Trophoblast cell (in vitro differentiated cells and primary cell): ENCODE data around the gene ANXA11.
A peak's percentile ranks its signal among the peaks of the same experiment; 100 is the strongest.

Experiments used
- DNase-seq, 2 donors: peaks; one replicate each; pipeline ENCODE4 v3.0.0-alpha.2; 2016
- H2AFZ ChIP-seq: 2 replicates; pipeline ENCODE4 v1.6.1; 2013; ENCODE audit warnings: low read length, moderate library complexity, mild to moderate bottlenecking; ENCODE audit not compliant: insufficient read depth, poor library complexity
- H2AK5ac ChIP-seq: 2 replicates; pipeline ENCODE4 v1.6.1; 2013; ENCODE audit warnings: mild to moderate bottlenecking, low read length
- H2BK120ac ChIP-seq: 2 replicates; pipeline ENCODE4 v1.6.1; 2013; ENCODE audit warnings: low read length, mild to moderate bottlenecking, moderate library complexity; ENCODE audit not compliant: insufficient read depth, poor library complexity
- H2BK12ac ChIP-seq: 2 replicates; pipeline ENCODE4 v1.6.1; 2013; ENCODE audit warnings: mild to moderate bottlenecking, low read length, moderate library complexity
- H2BK5ac ChIP-seq: 2 replicates; pipeline ENCODE4 v1.6.1; 2013; ENCODE audit warnings: low read length, low read depth, moderate library complexity, mild to moderate bottlenecking; ENCODE audit not compliant: poor library complexity
- H3K14ac ChIP-seq: 2 replicates; pipeline ENCODE4 v1.6.1; 2013; ENCODE audit warnings: mild to moderate bottlenecking, low read length
- H3K18ac ChIP-seq: 2 replicates; pipeline ENCODE4 v1.6.1; 2013; ENCODE audit warnings: mild to moderate bottlenecking, low read length
- H3K23ac ChIP-seq: 2 replicates; pipeline ENCODE4 v1.6.1; 2013; ENCODE audit warnings: low read length
- H3K27ac ChIP-seq: 2 replicates; pipeline ENCODE4 v1.5.1; 2013; ENCODE audit warnings: low read depth, mild to moderate bottlenecking, inconsistent platforms, low read length, moderate library complexity
- H3K27me3 ChIP-seq: 2 replicates; pipeline ENCODE4 v1.6.1; 2013; ENCODE audit warnings: inconsistent platforms, mild to moderate bottlenecking, low read length, moderate library complexity; ENCODE audit not compliant: insufficient read depth
- H3K36me3 ChIP-seq, 2 experiments: 1 replicate in 1 of 2; 2 replicates in 1 of 2; pipeline ENCODE4 v1.6.1; 2013; ENCODE audit warnings: low read length in 2 of 2, mild to moderate bottlenecking in 2 of 2, moderate library complexity in 1 of 2; ENCODE audit not compliant: insufficient read depth in 2 of 2, control insufficient read depth in 1 of 2
- H3K4ac ChIP-seq: 2 replicates; pipeline ENCODE4 v1.6.1; 2013; ENCODE audit warnings: low read depth, mild to moderate bottlenecking, low read length, moderate library complexity
- H3K4me1 ChIP-seq, 2 experiments: 1 replicate in 1 of 2; 2 replicates in 1 of 2; pipeline ENCODE4 v1.6.1; 2013; ENCODE audit warnings: low read length in 2 of 2, mild to moderate bottlenecking in 2 of 2, moderate library complexity in 1 of 2; ENCODE audit not compliant: insufficient read depth in 2 of 2, control insufficient read depth in 1 of 2
- H3K4me2 ChIP-seq: 2 replicates; pipeline ENCODE4 v1.6.1; 2013; ENCODE audit warnings: inconsistent platforms, mild to moderate bottlenecking, low read length, moderate library complexity
- H3K4me3 ChIP-seq: 2 replicates; pipeline ENCODE4 v1.5.1; 2013; ENCODE audit warnings: mild to moderate bottlenecking, low read depth, low read length, inconsistent platforms
- H3K79me1 ChIP-seq: one replicate; pipeline ENCODE4 v1.6.1; 2013; ENCODE audit warnings: low read length
- H3K79me2 ChIP-seq: 2 replicates; pipeline ENCODE4 v1.6.1; 2013; ENCODE audit warnings: low read length, mild to moderate bottlenecking; ENCODE audit not compliant: control insufficient read depth, insufficient read depth, poor library complexity
- H3K9ac ChIP-seq: 2 replicates; pipeline ENCODE4 v1.6.1; 2013; ENCODE audit warnings: mild to moderate bottlenecking, low read length
- H3K9me3 ChIP-seq: 2 replicates; pipeline ENCODE4 v1.6.1; 2013; ENCODE audit warnings: low read depth, mild to moderate bottlenecking, control low read depth, inconsistent platforms, low read length; ENCODE audit not compliant: insufficient read depth
- H4K12ac ChIP-seq: 2 replicates; pipeline ENCODE4 v1.6.1; 2013; ENCODE audit warnings: low read depth, mild to moderate bottlenecking, low read length, moderate library complexity
- H4K8ac ChIP-seq: 2 replicates; pipeline ENCODE4 v1.6.1; 2013; ENCODE audit warnings: low read depth, mild to moderate bottlenecking, low read length, moderate library complexity
- H4K91ac ChIP-seq: one replicate; pipeline ENCODE4 v1.6.1; 2013; ENCODE audit warnings: low read depth, mild to moderate bottlenecking, low read length, moderate library complexity
- WGBS: extraction: QIAGEN DNeasy Blood & Tissue Kit; methylation state at CpG from one replicate; pipeline ENCODE4 v1.1.7; 2013; ENCODE audit warnings: missing lambda C conversion rate; ENCODE audit not compliant: insufficient read length, insufficient coverage; ENCODE audit errors: extremely low coverage; 5-methylcytosine and 5-hydroxymethylcytosine counted together

The ANXA11 gene

DNA sequence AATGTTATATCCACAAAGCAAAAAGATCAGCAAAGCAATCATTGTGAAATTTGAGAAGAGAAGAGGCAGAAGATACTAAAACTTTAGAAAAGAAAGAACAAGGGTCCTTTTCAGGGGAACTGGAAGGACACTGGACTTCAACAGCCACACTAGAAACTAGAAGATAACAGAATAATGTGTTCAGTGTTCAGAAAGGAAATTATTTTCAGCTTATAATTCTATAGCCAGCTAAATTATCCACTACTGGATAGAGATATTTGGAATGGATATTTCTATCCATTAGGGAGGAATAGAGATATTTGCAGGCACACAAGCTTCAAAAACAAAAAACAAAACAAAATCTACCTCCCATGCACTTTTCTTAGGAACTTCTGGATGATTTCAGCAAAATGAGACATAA lies 12.8 kb downstream of the ANXA11 start:
- Histone ChIP-seq H4K91ac (no peak overlapping the region), H4K12ac (no peak overlapping the region), H3K14ac (no peak overlapping the region), H2AK5ac (no peak overlapping the region), H3K27me3 (no peaks in the 10 kb centered on the region), H3K4me1 (peaks cover 5 to 12% of the 10 kb centered on the region in 2 experiments), H3K36me3 (peaks cover 0 to 4% of the 10 kb centered on the region in 2 experiments), H2BK120ac (no peak overlapping the region), H3K23ac (no peak overlapping the region), H3K4me2 (no peak overlapping the region), H3K18ac (no peak overlapping the region), H3K79me2 (peaks cover 9% of the 10 kb centered on the region), H2BK12ac (no peak overlapping the region), H2BK5ac (no peak overlapping the region), H3K9me3 (no peaks in the 10 kb centered on the region), H3K27ac (no peak overlapping the region), H3K4ac (no peak overlapping the region), H3K4me3 (no peak overlapping the region), H3K9ac (no peak overlapping the region), H4K8ac (no peak overlapping the region), H3K79me1 (no peaks in the 10 kb centered on the region), H2AFZ (no peak overlapping the region)
- no peak for DNase-seq

DNA sequence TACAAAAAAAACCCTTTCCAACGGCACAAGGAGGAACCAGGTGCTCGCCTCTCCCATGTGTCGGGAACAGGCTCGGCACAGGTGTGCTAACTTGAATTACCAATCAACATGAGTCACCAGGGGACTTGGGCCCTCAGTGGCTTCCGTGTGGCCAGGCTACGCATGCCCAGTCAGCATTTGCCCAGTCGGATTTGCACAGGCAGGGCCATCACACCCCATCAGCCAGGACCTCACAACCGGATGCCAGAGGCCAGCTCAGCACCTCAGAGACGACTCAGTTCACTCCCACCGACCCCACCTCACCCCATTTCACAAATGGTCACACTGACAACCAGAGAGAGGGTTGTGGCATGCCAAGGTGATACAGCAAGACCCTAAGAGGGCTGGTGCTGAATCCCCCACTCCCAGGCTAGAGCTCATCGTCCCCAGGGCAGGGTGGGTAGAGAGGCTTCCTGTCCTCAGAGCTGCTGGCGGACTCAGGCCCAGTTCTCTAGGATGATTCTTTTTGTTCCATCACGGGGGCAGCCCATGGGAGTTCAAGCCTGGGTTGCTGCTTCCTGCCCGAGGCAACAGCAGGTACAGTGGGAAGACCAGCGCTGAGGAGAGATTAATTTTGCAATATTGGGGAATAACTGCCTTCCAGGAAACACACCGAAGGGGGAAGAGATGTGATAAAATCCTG lies 13.6 kb downstream of the ANXA11 start:
- Histone ChIP-seq H4K91ac (no peak overlapping the region), H2BK12ac (no peak overlapping the region), H3K27me3 (no peaks in the 10 kb centered on the region), H2BK120ac (no peak overlapping the region), H3K4me2 (no peak overlapping the region), H2BK5ac (no peak overlapping the region), H3K9ac (no peak overlapping the region), H3K23ac (no peak overlapping the region), H2AK5ac (no peak overlapping the region), H3K4me3 (no peak overlapping the region), H2AFZ (peak overlapping the region; percentile 6), H3K4ac (peak overlapping the region; percentile 9), H3K79me1 (no peaks in the 10 kb centered on the region), H3K14ac (no peak overlapping the region), H3K27ac (no peak overlapping the region), H3K18ac (no peak overlapping the region), H3K36me3 (peaks cover 0 to 4% of the 10 kb centered on the region in 2 experiments), H4K12ac (no peak overlapping the region), H3K9me3 (no peaks in the 10 kb centered on the region), H4K8ac (no peak overlapping the region), H3K4me1 (peaks cover 5 to 12% of the 10 kb centered on the region in 2 experiments), H3K79me2 (peaks cover 11% of the 10 kb centered on the region)
- WGBS: no CpG with 5 or more reads among the region's 16 CpGs
- DNase-seq: peak; percentile 45 to 58

DNA sequence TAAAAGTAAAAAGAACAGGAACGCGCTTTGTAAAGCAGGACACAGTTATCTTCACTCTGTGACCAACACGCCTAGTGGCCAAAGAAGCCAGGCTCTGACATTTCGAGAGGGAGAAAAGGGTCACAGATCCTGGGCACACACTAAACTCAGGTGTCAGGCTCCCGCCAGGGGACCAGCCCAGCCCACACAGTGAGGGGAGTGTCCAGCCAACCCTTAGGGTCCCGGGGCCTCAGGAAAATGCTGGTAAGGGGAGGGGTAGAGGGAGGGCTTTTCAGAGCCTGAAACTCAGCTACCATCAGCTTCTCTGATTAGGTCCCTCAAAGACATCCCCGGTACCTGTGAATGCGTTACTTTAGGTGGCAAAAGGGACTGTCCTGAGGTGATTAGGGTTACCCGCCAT lies 16.6 kb downstream of the ANXA11 start:
- no peaks in the 10 kb centered on the region for H3K27me3 ChIP-seq
- no peak for DNase-seq
- H3K23ac ChIP-seq: no peak overlapping the region
- no peak overlapping the region for H4K12ac ChIP-seq
- H3K14ac ChIP-seq: no peak overlapping the region
- H2BK12ac ChIP-seq: no peak overlapping the region
- no peak overlapping the region for H4K8ac ChIP-seq
- H2AFZ ChIP-seq: no peak overlapping the region
- H3K4me3 ChIP-seq: no peak overlapping the region
- H4K91ac ChIP-seq: no peak overlapping the region
- peak overlapping the region; percentile 48 for H3K4ac ChIP-seq
- H2BK5ac ChIP-seq: no peak overlapping the region
- H3K79me2 ChIP-seq: peaks cover 13% of the 10 kb centered on the region
- no peak overlapping the region for H2AK5ac ChIP-seq
- no peaks in the 10 kb centered on the region for H3K9me3 ChIP-seq
- H3K4me1 ChIP-seq: peaks cover 0 to 5% of the 10 kb centered on the region in 2 experiments
- H3K79me1 ChIP-seq: no peaks in the 10 kb centered on the region
- no peak overlapping the region for H3K4me2 ChIP-seq
- H3K36me3 ChIP-seq: no peaks in the 10 kb centered on the region
- H3K18ac ChIP-seq: no peak overlapping the region
- H3K27ac ChIP-seq: no peak overlapping the region
- H2BK120ac ChIP-seq: no peak overlapping the region
- no peak overlapping the region for H3K9ac ChIP-seq
- no CpG with 5 or more reads among the region's 9 CpGs for WGBS

DNA sequence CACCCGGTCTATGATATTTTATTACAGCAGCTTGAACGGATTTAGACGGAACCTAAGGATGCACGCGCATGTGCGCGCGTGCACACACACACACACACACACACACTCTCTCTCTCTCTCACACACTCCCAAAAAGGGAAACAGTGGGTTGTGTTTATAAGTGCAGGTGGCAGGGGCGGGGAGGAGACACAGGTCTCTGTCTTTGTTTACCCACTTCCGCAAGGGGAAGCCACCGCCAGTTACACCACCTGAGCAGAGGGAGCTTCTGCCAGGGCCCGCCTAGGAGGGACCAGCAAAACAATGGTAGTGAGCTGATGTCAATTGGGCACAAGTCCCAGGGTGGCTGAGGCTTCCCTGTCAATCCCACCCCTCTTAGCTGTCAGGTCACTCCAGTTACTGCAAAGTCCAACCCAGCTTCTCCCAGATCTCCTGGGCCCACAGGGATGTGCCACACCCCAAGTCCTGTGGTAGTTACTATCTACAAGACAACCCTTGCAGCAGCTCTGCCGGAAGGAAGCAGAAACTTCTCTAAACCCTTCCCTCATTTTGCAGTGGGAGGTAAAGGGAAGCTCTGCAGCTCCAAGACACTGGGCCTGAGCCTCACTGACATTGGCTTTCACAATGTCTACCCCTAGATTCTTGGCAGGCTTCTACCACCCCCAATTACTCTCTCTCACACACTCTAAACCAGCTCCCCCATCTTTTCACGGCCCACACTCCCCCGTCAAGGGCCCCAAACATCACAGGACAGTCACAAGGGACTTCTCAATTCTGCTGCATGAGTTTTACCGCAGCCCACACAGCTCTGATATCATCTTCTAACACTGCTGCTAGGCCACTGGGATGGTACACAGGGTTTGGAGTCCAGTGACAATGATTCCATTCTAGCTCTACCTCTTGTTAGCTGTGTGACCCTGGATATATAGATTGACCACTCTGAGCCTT lies 17.6 kb downstream of the ANXA11 start:
- H3K18ac ChIP-seq: no peak overlapping the region
- no peak overlapping the region for H3K4me2 ChIP-seq
- H4K91ac ChIP-seq: no peak overlapping the region
- no peak overlapping the region for H2AFZ ChIP-seq
- H3K9me3 ChIP-seq: no peaks in the 10 kb centered on the region
- DNase-seq: peak in 1 of 2 donors; percentile 17
- no peak overlapping the region for H3K23ac ChIP-seq
- H2BK5ac ChIP-seq: no peak overlapping the region
- H3K14ac ChIP-seq: no peak overlapping the region
- H3K9ac ChIP-seq: no peak overlapping the region
- H3K4ac ChIP-seq: peak overlapping the region; percentile 30
- no peak overlapping the region for H3K4me3 ChIP-seq
- no peak overlapping the region for H4K8ac ChIP-seq
- no peak overlapping the region for H4K12ac ChIP-seq
- peaks cover 13% of the 10 kb centered on the region for H3K79me2 ChIP-seq
- H3K36me3 ChIP-seq: no peaks in the 10 kb centered on the region
- no peak overlapping the region for H2AK5ac ChIP-seq
- WGBS: no CpG with 5 or more reads among the region's 16 CpGs
- no peaks in the 10 kb centered on the region for H3K27me3 ChIP-seq
- H3K79me1 ChIP-seq: no peaks in the 10 kb centered on the region
- H3K4me1 ChIP-seq: peaks cover 0 to 5% of the 10 kb centered on the region in 2 experiments
- H3K27ac ChIP-seq: no peak overlapping the region
- H2BK120ac ChIP-seq: no peak overlapping the region
- H2BK12ac ChIP-seq: no peak overlapping the region
